IPS DF 6.9 (cell line): ENCODE measurements around the gene DMD.

ENCODE experiments used
- DNase-seq: peaks from one replicate; pipeline ENCODE4 v3.0.0-alpha.2; 2013; ENCODE audit warnings: low read depth, low spot score
- H3K27ac ChIP-seq: one replicate; pipeline ENCODE4 v1.5.1; 2013; ENCODE audit warnings: low read length, control low read depth
- H3K27me3 ChIP-seq: 2 replicates; pipeline ENCODE4 v1.6.1; 2013; ENCODE audit warnings: mild to moderate bottlenecking, low read length; ENCODE audit not compliant: control insufficient read depth, insufficient read depth
- H3K36me3 ChIP-seq: 2 replicates; pipeline ENCODE4 v1.6.1; 2013; ENCODE audit warnings: low read length; ENCODE audit not compliant: control insufficient read depth, insufficient read depth
- H3K4me1 ChIP-seq: 2 replicates; pipeline ENCODE4 v1.6.1; 2013; ENCODE audit warnings: low read length; ENCODE audit not compliant: control insufficient read depth, insufficient read depth
- H3K4me3 ChIP-seq: 2 replicates; pipeline ENCODE4 v1.5.1; 2013; ENCODE audit warnings: mild to moderate bottlenecking, low read length
- H3K9me3 ChIP-seq: 2 replicates; pipeline ENCODE4 v1.6.1; 2013; ENCODE audit warnings: low read length, inconsistent platforms; ENCODE audit not compliant: control insufficient read depth, insufficient read depth
- WGBS: extraction: QIAGEN DNeasy Blood & Tissue Kit; methylation state at CpG from one replicate; pipeline ENCODE4 v1.1.7; 2013; ENCODE audit warnings: mixed read lengths, missing lambda C conversion rate; ENCODE audit not compliant: insufficient read length, insufficient coverage; 5-methylcytosine and 5-hydroxymethylcytosine counted together

DMD gene

DNA sequence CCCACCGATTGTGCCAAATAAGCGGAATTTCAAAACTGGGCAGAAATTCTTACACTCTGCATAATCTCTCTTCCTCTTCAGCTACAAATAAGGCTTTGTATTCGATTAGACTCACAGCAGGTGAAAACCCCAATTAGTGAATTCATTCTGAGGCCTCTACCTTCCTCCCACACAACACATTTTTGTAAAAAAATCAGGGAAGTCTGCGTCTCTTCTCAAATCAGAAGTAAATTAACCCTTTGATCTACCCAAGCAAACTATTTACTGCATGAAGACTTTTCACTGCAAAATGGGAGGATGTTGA, 1938.9 kb downstream of the DMD start:
- no peaks in the 10 kb centered on the region for H3K27me3 ChIP-seq
- no peaks in the 10 kb centered on the region for H3K36me3 ChIP-seq
- no peaks in the 10 kb centered on the region for H3K9me3 ChIP-seq
- no peak overlapping the region for H3K27ac ChIP-seq
- H3K4me1 ChIP-seq: no peaks in the 10 kb centered on the region
- WGBS: no CpG with 5 or more reads among the region's 4 CpGs
- DNase-seq: no peak
- no peak overlapping the region for H3K4me3 ChIP-seq

DNA sequence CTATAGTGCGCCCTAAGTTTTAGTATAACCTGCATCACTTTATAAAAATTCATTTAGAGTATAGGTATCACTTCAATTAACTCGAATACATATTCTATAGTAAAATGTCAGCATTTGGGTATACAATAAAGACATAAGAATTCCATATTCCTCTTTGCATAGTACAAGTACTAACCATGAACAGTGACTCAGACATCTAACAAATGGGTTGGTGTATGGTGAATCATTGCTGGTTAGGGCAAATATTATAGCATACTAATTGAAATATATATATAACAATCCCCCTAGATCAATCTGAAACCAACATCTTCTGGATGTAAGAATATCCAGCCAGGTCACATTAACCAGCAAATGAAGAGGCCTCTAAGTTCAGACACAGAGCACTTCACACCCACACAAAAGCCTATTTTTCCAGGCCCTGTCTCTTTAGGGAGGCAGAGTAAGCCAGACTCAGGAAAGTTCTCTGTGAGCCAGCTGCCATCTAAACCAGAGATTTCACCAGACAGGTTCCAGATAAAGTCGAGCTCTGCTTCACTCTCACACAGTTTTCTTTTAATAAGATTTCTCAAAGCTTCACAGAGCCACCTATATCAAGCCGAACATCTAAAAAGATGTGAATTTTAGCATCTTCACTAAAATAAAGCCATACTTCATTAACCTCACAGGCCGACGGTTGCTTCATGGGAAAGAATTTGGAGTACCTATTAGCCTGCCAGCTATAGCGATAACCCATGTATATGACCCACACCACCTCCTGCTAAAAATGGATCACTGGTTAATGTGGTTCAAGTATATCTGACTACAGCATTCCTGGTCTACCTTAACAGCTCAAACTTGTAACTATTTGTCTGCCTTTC, 1939.5 kb downstream of the DMD start:
- WGBS: no CpG with 5 or more reads among the region's 7 CpGs
- no peak overlapping the region for H3K4me3 ChIP-seq
- no peak overlapping the region for H3K27ac ChIP-seq
- H3K9me3 ChIP-seq: no peaks in the 10 kb centered on the region
- no peaks in the 10 kb centered on the region for H3K36me3 ChIP-seq
- H3K27me3 ChIP-seq: no peaks in the 10 kb centered on the region
- no peak for DNase-seq
- no peaks in the 10 kb centered on the region for H3K4me1 ChIP-seq

DNA sequence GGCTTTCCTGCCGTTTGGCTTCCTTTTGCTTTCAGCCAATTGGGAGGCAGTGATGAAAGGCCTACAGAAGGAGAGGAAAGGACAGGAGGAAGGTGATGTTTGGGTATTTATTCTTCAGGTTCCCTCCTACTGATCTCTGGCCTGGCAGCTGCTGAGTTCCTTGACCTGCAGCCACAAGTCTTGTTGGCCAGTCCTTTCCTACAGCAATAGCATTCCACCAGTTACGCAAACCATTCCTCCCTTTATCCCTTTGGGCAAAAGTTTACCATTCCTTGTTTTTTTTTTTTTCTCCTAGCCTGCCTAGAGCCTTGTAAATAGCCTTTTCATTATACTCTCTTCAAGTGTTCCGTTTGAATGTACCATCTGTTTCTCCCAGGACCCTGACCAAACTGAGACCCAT, 1941.4 kb downstream of the DMD start:
- no peak overlapping the region for H3K27ac ChIP-seq
- DNase-seq: no peak
- no peaks in the 10 kb centered on the region for H3K36me3 ChIP-seq
- H3K9me3 ChIP-seq: no peaks in the 10 kb centered on the region
- no peak overlapping the region for H3K4me3 ChIP-seq
- H3K27me3 ChIP-seq: no peaks in the 10 kb centered on the region
- H3K4me1 ChIP-seq: no peaks in the 10 kb centered on the region
- no CpG with 5 or more reads among the region's 3 CpGs for WGBS

DNA sequence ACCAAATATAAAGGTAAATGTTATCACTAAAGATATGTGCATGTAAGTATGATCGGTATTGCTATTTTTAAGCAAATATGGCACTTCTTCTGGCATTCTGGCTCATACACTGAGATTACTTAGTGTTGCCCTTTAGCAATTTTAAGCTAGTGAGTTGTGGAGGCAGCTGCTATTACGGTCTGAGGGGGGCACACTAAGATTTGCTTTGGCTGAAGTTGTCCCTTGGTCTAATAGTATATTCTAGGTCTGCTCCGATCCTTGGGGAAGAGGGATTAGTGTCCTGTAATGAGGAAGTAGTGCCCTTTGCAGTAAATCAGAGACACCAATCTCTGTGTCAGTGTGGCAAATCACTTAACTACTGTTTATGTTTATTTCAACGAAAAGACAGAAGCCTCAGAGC, 1943.0 kb downstream of the DMD start:
- DNase-seq: no peak
- H3K4me3 ChIP-seq: no peak overlapping the region
- no peaks in the 10 kb centered on the region for H3K36me3 ChIP-seq
- no peaks in the 10 kb centered on the region for H3K27me3 ChIP-seq
- no peaks in the 10 kb centered on the region for H3K9me3 ChIP-seq
- H3K27ac ChIP-seq: no peak overlapping the region
- WGBS: no CpG with 5 or more reads among the region's 4 CpGs
- no peaks in the 10 kb centered on the region for H3K4me1 ChIP-seq

DNA sequence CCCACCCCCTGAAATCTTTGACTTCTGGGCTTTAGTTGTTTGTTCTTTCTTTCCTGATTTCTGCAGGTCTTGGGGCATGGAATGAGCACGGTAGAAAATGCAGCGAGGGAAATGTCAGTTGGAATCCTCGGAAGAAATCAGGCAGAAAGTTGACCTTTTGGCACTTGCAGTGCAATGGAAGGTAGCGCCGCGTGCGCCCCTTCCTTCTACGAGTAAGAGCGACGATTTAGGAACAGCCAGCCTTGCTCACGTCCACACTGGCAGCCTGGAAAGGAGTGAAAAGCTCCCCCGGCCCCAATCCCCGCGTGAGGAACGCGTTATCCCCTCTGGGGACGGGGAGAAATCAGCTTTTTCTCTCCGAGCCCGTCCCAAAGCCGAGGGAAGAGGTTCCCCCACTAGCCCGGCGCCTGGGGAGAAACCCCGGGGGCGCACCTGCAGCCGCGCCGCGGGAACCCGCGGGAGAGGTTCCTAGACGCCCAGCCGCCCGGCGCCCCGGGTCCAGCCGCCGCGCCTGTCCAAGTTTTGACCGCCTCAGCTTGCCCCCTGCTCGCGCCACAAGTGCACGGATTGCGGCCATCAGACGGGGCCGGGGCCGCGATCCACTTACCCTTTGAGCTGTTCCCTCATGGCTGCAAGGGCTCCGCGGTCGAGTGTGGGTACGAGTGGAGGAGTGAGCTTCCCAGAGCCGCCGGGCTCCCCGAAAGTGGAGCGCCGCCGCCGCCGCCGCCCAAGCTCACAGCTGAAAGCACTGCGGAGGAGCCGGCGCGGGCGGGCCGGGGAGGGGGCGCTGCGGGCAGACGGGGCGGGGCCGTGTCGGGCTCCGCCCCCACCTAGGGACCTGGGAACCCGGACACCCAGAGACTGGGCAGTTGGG, 1944.9 kb downstream of the DMD start:
- WGBS: no CpG with 5 or more reads among the region's 74 CpGs
- H3K9me3 ChIP-seq: no peaks in the 10 kb centered on the region
- no peaks in the 10 kb centered on the region for H3K4me1 ChIP-seq
- H3K27ac ChIP-seq: no peak overlapping the region
- H3K27me3 ChIP-seq: no peaks in the 10 kb centered on the region
- DNase-seq: no peak
- H3K4me3 ChIP-seq: peak overlapping the region; percentile 65; the same call in 1 of the 2 replicates
- H3K36me3 ChIP-seq: no peaks in the 10 kb centered on the region

DNA sequence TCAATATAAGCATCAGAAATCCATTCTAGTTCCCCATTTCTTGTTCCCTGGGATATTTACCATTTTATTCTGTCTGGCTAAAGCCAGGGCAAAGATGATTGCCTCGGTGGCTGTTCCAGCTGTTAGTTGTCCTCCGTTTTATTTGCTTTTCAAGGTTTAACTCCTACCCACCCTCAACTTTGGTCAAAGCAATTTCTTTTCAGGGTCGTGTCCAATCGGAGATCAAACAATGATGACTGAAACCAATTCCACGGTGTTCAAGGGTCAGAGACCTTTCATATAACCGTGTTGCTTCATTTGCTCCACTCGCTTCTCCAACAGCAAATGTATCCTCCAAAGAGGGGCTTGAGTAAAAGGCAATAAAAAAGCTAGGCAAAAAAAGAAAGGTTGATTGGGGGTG, 1946.0 kb downstream of the DMD start:
- no peak overlapping the region for H3K4me3 ChIP-seq
- H3K27ac ChIP-seq: no peak overlapping the region
- no peak for DNase-seq
- no CpG with 5 or more reads among the region's 7 CpGs for WGBS
- no peaks in the 10 kb centered on the region for H3K9me3 ChIP-seq
- H3K27me3 ChIP-seq: no peaks in the 10 kb centered on the region
- H3K4me1 ChIP-seq: no peaks in the 10 kb centered on the region
- H3K36me3 ChIP-seq: no peaks in the 10 kb centered on the region

DNA sequence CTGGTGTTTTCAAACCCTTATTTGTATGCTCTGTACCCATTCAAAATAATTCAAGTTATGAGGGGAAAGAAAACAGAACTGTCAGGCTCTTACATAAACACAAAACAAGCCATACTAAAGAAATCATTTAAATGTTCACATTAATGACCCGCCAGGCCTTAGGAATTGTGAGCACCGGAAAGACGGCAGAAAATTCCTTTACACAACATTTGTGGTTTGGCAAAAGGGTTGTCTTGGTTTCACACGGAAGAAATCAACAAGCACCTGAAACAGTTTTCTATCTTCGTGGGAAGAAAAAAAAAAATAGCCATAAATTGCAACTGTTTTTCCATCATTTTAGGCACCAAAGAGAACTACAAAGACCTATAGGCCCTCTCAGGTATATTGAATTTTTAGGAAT, 1951.0 kb downstream of the DMD start:
- Histone ChIP-seq H3K4me3 (no peak overlapping the region), H3K27ac (no peak overlapping the region), H3K4me1 (no peaks in the 10 kb centered on the region), H3K27me3 (no peaks in the 10 kb centered on the region), H3K36me3 (no peaks in the 10 kb centered on the region), H3K9me3 (no peaks in the 10 kb centered on the region)
- WGBS: no CpG with 5 or more reads among the region's 5 CpGs
- no peak for DNase-seq

DNA sequence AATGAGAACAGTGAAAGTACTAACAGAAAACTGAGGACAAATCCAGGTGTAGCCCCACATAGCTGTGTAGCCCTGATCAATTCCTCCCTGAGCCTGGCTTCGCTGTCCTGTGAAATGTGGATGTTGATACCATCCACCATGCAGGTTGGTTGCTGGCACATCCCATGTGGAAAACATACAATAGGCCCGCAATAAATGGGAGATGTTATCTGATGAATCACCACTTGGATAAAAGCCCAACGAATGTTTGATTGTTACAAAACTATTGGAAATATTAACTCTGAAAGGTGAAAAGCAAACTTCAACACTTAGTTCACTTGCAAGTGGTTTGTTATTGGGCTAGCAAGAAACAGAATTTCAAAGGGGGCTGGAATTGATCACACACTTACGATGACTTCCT, 1953.2 kb downstream of the DMD start:
- no peak for DNase-seq
- no peaks in the 10 kb centered on the region for H3K27me3 ChIP-seq

DNA sequence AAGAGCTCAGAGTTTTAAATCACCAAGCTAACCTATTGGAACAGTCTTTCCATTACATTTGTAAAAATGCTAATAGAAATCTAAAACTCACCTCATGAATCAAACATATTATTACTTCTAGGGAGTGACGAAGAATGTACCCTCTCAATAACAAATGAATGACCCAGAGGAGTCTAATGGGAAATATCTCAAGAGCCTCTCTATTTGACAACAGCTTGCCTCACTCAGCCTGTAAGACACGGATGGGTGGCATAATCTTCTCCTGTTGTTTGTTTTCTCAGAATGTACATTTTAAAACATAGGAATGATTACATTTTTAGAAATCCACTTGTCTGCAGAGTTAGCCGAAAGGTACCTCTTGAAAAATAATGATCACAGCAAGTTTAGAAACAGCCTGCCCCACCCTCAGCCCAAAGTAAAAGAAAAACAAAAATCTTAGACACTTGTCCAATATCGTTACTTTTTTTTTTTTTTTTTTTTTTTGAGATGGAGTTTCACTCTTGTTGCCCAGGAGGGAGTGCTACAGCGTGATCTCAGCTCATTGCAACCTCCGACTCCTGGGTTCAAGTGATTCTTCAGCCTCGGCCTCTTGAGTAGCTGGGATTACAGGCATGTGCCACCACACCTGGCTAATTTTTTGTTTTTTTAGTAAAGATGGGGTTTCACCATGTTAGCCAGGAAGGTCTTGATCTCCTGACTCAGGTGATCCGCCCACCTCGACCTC, 1955.9 kb downstream of the DMD start:
- WGBS: no CpG with 5 or more reads among the region's 9 CpGs
- Histone ChIP-seq H3K4me1 (no peaks in the 10 kb centered on the region), H3K27me3 (no peaks in the 10 kb centered on the region), H3K4me3 (no peak overlapping the region), H3K36me3 (no peaks in the 10 kb centered on the region), H3K27ac (no peak overlapping the region), H3K9me3 (no peaks in the 10 kb centered on the region)
- DNase-seq: no peak

More for the DNA sequence above, 1953.2 kb downstream of the DMD start:
- no peaks in the 10 kb centered on the region for H3K9me3 ChIP-seq
- H3K4me1 ChIP-seq: no peaks in the 10 kb centered on the region
- no peak overlapping the region for H3K27ac ChIP-seq
- no CpG with 5 or more reads among the region's 4 CpGs for WGBS
- H3K4me3 ChIP-seq: no peak overlapping the region
- no peaks in the 10 kb centered on the region for H3K36me3 ChIP-seq

DNA sequence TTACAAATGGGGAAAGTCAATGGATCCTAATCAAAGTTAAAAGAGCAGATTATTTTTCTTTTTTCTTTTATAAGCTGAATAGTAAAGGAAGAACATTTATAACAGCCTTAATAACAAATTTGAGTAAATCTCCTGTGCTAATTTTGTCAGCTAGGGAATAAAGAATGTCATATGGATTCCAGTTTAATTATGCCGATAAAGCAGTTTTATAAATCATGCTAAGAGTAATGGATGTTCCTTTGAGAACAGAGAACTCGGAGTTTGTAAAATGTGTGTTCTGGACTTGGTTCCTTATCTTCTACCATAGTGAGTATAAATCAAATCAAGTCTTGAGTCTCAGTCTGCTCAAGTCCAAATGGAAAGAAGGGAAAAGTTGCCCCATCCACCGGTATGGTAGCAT, 1959.2 kb downstream of the DMD start:
- Histone ChIP-seq H3K4me1 (no peaks in the 10 kb centered on the region), H3K36me3 (no peaks in the 10 kb centered on the region), H3K4me3 (no peak overlapping the region), H3K27me3 (no peaks in the 10 kb centered on the region), H3K27ac (no peak overlapping the region), H3K9me3 (no peaks in the 10 kb centered on the region)
- DNase-seq: no peak
- no CpG with 5 or more reads among the region's 3 CpGs for WGBS
